Left lung (tissue), 10 donors: ENCODE data around the gene WBP1L. TPM values are rescaled to one million over a fixed set of nuclear protein-coding genes. Genes with fewer than 3 reads are reported as not detected.

Experiments
- ATAC-seq: fragments of 200-7000 bp; cut with Tn5 transposase; one replicate; pipeline ENCODE4 v1.9.1; 2020; ENCODE audit warnings: moderate library complexity
- DNase-seq, 4 donors: peaks; one replicate each; pipeline ENCODE4 v3.0.0-alpha.2; 2013 to 2020
- H3K27ac ChIP-seq, 2 donors: fragments of 200-600 bp; sonication (generic) in 1 of 2; one replicate each; pipeline versions ENCODE4 v1.5.0 to v1.8.0; 2020 to 2021
- H3K27me3 ChIP-seq, 2 donors: fragments of 200-600 bp; sonication (generic) in 1 of 2; one replicate each; pipeline versions ENCODE4 v1.5.0 to v1.8.0; 2020 to 2021
- H3K36me3 ChIP-seq, 2 donors: fragments of 200-600 bp; sonication (generic) in 1 of 2; one replicate each; pipeline versions ENCODE4 v1.5.0 to v1.8.0; 2020 to 2021
- H3K4me1 ChIP-seq, 2 donors: fragments of 200-600 bp; one replicate each; pipeline ENCODE4 v1.8.0; 2021
- H3K4me3 ChIP-seq, 2 donors: fragments of 200-600 bp; sonication (generic) in 1 of 2; one replicate each; pipeline versions ENCODE4 v1.5.0 to v1.8.0; 2020 to 2021; ENCODE audit warnings: mild to moderate bottlenecking in 1 of 2
- H3K9me3 ChIP-seq, 2 donors: fragments of 200-600 bp; sonication (generic) in 1 of 2; one replicate each; pipeline versions ENCODE4 v1.5.0 to v1.8.0; 2020 to 2021
- intact Hi-C, 2 donors: fragments of 100-400 bp; cut with DNase I; formaldehyde crosslinking; loops; one replicate each; pipeline versions ENCODE4 v1.11.2 to v1.14.2; 2022
- polyA plus RNA-seq, 6 donors: library from polyadenylated mRNA; unstranded; fragments of 120-200 nt; gene quantifications; one replicate each; pipeline ENCODE4 v1.2.1, GENCODE V29; 2013; ENCODE audit not compliant: insufficient read length in 6 of 6
- total RNA-seq, 2 donors: library from RNA; stranded (reverse); fragmentation: NEBNext Ultra II Directional; extraction: Animal tissue kit (Norgen Biotek cat#: 25700); gene quantifications; one replicate each; pipeline ENCODE4 v1.2.1, GENCODE V29; 2021
- TF ChIP-seq, protein P1 (sequence below), 2 donors: fragments of 200-600 bp; sonication (generic) in 1 of 2; IDR thresholded peaks; one replicate each; pipeline versions ENCODE4 v1.5.0 to v1.8.0; 2021; ENCODE audit warnings: antibody characterized with exemption in 2 of 2
- donor health status: DM: no; HTN: yes; CAD: no.
- donor health status: DM: no; HTN: no; CAD: no.

Gene WBP1L
- total and polyA plus RNA-seq, 8 donors: 42.6 to 49.8 (median 45.9) TPM

DNA sequence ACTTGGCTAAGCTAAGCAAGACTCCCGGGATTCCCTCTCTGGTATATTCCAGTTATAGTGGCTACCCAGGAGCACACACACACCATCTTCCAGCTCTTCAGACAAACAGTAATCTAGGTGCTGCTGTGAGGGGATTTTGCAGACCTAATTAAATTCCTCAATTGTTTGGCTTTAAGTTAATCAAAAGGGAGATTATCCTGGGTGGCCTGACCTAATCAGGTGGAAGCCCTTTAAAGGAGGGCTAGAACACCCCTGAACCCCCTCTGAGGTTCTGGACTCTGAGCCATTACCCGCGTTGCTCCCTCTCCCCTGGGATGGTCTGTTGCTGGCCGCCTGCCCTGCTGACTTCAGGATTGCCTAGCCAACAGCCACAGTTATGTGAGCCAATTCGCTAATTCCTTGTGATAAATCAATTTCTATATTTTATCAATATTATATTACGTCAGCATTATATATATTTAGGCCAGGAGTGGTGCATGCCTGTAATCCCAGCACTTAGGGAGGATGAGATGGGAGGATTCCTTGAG lies 22.9 kb upstream of the WBP1L start:
- intact Hi-C loops: no loop called here
- Histone ChIP-seq H3K27me3 (no peaks in the 10 kb centered on the region), H3K4me3 (no peak overlapping the region), H3K27ac (no peak overlapping the region), H3K9me3 (no peaks in the 10 kb centered on the region), H3K4me1 (peaks cover 0 to 6% of the 10 kb centered on the region in 2 donors), H3K36me3 (no peaks in the 10 kb centered on the region)
- DNase-seq (no peak), ATAC-seq (no peak)
- TF ChIP-seq, protein P1, sequence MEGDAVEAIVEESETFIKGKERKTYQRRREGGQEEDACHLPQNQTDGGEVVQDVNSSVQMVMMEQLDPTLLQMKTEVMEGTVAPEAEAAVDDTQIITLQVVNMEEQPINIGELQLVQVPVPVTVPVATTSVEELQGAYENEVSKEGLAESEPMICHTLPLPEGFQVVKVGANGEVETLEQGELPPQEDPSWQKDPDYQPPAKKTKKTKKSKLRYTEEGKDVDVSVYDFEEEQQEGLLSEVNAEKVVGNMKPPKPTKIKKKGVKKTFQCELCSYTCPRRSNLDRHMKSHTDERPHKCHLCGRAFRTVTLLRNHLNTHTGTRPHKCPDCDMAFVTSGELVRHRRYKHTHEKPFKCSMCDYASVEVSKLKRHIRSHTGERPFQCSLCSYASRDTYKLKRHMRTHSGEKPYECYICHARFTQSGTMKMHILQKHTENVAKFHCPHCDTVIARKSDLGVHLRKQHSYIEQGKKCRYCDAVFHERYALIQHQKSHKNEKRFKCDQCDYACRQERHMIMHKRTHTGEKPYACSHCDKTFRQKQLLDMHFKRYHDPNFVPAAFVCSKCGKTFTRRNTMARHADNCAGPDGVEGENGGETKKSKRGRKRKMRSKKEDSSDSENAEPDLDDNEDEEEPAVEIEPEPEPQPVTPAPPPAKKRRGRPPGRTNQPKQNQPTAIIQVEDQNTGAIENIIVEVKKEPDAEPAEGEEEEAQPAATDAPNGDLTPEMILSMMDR (IDR thresholded peaks at IDR 0.05): no peak

DNA sequence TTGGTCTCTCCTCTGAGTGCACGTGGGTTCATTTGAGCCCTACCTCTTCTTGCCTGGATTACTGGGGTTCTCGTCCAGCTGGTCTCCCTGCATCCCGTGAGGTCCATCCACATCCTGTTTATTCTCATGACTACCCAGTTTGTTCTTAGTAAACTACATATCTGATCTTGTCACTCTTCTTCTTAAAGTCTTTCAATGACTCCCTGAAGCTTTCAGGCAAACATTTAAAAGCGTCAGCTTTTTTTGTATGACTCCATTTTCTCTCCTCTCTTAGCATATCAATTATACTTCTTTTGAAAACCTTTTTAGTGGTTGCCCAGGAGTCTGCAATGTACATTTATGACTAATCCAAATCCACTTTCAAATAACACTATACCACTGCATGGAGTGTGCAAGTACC lies 21.8 kb upstream of the WBP1L start:
- Histone ChIP-seq H3K27ac (no peak overlapping the region), H3K4me1 (peaks cover 0 to 9% of the 10 kb centered on the region in 2 donors), H3K27me3 (no peaks in the 10 kb centered on the region), H3K4me3 (no peak overlapping the region), H3K9me3 (no peaks in the 10 kb centered on the region), H3K36me3 (peaks cover 0 to 5% of the 10 kb centered on the region in 2 donors)
- TF ChIP-seq, protein P1 (IDR thresholded peaks at IDR 0.05): no peak
- DNase-seq: no peak
- intact Hi-C loops: no loop called here
- ATAC-seq: no peak

DNA sequence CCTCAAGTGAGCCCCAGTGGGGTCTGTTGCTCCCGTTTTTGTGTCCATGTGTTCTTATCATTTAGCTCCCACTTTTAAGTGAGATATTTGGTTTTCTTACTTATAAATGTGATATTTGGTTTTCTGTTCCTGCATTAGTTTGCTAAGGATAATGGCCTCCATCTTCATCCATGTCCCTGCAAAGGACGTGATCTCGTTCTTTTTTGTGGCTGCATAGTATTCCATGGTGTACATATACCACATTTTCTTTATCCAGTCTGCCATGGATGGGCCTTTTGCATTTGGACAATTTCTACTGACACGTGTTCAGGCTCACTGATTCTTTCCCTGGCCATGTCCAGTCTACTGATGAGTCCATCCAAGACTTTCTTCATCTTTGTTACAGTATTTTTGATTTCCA lies 19.8 kb upstream of the WBP1L start:
- no peak overlapping the region for H3K4me3 ChIP-seq
- H3K9me3 ChIP-seq: no peaks in the 10 kb centered on the region
- TF ChIP-seq, protein P1 (IDR thresholded peaks at IDR 0.05): no peak
- intact Hi-C loops: no loop called here
- no peak overlapping the region for H3K27ac ChIP-seq
- ATAC-seq: no peak
- no peaks in the 10 kb centered on the region for H3K27me3 ChIP-seq
- H3K4me1 ChIP-seq: peaks cover 0 to 6% of the 10 kb centered on the region in 2 donors
- peaks cover 0 to 14% of the 10 kb centered on the region in 2 donors for H3K36me3 ChIP-seq
- no peak for DNase-seq

DNA sequence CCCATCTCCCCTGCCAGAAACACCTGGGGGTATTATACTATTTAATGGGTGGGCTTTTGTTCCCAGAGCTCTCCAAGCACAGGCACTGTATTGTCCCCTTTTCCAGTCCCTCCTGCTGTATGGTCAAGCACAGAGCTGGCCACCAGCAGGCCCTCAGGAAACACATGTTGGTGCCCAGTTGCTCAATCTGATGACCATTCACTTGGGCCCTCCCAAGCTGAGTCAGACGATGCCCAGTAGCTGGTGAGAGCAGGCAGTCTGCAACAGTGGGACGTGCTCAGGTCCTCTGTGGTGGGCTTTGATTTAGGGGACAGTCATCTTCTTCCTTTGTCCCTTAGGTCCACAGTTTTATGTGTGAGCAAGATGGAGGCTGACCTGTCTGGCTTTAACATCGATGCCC lies 17.5 kb upstream of the WBP1L start:
- Histone ChIP-seq H3K36me3 (peaks cover 0 to 14% of the 10 kb centered on the region in 2 donors), H3K27ac (no peak overlapping the region), H3K4me1 (peaks cover 0 to 13% of the 10 kb centered on the region in 2 donors), H3K4me3 (no peak overlapping the region), H3K27me3 (no peaks in the 10 kb centered on the region), H3K9me3 (no peaks in the 10 kb centered on the region)
- ATAC-seq (peak; percentile 20), DNase-seq (no peak)
- intact Hi-C loops: loop anchor here in 1 of 2 donors (5.0 kb wide), 1 partner anchor 176 kb away; no protein-coding TSS in a partner anchor
- TF ChIP-seq, protein P1 (IDR thresholded peaks at IDR 0.05): no peak

DNA sequence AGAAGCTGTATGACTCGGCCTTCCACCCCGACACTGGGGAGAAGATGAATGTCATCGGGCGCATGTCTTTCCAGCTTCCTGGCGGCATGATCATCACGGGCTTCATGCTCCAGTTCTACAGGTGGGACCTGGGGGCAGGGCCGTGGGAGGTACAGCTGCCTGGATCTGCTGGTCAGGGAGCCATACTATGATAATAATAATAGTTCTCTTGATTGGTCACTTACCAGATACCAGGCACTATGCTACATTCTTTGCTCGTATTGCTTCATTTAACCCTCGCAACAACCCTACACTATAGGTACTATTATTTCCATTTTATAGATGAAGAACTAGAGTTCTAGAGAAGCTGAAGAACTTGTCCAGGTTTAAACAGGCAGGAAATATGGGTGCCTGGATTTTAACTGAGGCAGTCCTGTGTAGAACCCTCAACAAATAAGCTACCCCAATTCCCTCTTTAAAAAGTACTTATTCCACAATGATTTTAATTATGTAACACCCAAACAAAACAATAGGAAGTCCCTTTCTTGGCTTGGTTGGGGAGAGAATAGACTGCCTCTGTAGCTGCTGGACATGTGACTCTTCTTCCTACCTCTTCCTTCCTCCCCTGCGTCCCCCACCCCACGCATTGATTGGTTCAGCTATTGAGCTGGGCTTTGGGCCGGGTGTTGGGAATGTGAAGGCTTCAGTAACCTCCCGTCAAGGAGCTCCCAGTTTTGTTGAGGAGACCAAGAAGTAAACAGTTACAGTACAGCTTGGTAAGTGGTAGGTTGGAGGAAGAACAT lies 16.5 kb upstream of the WBP1L start:
- peak; percentile 9 for ATAC-seq
- peak overlapping the region in 1 of 2 donors; percentile 33 for H3K27ac ChIP-seq
- intact Hi-C loops: loop anchor here in 1 of 2 donors (5.0 kb wide), 1 partner anchor 175 kb away; no protein-coding TSS in a partner anchor

More for the DNA sequence above, 16.5 kb upstream of the WBP1L start:
- Histone ChIP-seq H3K9me3 (no peaks in the 10 kb centered on the region), H3K4me3 (no peak overlapping the region), H3K4me1 (peaks cover 0 to 13% of the 10 kb centered on the region in 2 donors), H3K27me3 (no peaks in the 10 kb centered on the region), H3K36me3 (peaks cover 0 to 14% of the 10 kb centered on the region in 2 donors)
- TF ChIP-seq, protein P1 (IDR thresholded peaks at IDR 0.05): no peak
- DNase-seq: no peak
